ENCODE data around the gene GRM3.

The GRM3 gene

DNA sequence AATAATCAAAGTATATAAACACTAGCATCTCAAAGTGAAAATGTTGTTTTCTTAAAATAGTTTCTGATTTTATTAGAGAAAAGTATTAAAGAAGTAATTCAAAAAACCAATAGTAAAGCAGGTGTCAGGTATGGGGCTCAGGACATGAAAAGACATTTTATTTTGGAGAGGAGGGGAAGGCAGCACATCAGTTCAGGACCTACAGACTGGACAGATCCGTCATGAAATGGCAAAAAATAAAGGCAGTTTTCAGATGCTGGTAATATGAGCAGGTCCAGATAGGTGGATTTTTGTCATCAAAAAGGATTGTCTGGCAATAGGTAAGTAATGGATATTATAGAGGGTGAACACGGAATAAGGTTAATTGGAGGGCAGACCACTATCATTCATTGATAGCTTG lies 49.0 kb downstream of the GRM3 start:
- no peak for DNase-seq (ENCODE audit: low spot score)

DNA sequence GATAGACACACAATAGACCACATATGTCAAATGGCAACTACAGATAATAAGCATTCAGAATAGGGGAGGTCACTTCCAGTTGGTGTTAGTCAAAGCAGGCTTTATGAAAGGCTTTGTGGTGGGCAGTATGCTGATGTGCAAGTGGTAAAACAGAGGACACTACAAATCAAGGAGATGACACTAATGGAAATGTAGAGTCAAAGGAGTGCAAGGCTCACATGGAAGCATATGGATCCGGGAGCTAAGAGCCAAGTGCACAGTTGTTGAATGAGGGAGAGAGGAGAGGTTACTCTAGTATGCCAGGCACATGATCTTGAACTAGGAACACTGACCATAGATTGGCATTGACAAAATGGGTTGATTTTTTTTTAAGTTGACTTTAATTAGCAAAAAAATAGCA lies 62.7 kb downstream of the GRM3 start:
- DNase-seq (ENCODE audit: low spot score) = no peak

DNA sequence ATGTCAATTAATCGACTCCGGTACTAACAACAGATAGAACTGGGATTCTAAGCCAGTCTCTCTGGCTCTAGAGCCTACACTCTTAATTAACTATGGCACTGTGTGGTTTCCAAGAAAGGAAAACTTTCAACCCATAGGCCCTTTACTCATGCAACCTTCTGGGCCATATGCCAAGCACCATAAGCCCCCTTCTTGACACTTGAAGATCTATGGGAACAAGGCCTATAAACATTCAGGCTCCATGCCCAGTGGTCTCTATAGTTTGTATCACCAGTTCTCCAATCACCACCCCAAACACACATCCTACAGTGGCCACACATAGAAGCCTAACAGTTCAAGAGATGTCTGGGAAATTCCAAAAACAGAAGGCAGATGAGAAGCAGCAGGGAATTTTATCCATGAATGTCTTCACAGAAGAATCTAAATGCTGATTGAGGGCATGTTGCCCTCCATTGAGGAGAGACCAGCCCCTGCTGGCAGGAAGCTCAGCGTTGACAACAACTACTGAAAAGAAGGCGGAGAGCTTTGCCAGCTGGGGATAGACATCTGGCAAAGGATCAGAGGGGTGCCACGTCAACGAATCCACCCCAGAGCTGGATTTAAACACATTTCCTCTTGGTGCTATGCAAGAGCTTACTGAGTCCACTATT lies 64.4 kb downstream of the GRM3 start:
- no peak for DNase-seq (ENCODE audit: low spot score)

GRCh38 chr7:86720306-86720705 lies 76.6 kb downstream of the GRM3 start:
- DNase-seq (ENCODE audit: low spot score) = no peak

- DNase-seq (ENCODE audit: low spot score) = no peak
Measured at GRCh38 chr7:86733783-86734182, 90.1 kb downstream of the GRM3 start.

GRCh38 chr7:86745013-86745745 lies 101.5 kb downstream of the GRM3 start:
- no peak for DNase-seq (ENCODE audit: low spot score)

DNA sequence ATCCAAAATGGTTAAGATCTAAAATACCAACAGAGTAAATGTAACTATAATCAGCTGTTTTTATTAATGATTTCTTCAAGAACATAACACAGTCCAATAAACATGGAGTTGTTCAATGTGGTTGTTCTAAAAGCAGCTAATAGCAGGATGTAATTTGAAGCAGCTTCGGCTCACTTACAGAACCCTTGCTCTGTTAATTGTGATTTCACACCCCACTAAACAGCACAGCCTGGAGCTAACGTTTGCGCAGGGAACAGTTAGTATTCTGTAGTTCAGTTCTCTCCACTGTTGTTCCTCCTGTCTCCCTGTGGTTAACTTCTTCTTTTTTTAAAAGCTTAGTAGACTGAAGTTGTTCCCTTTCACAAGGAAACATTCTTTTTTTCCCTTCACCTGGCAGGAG lies 104.0 kb downstream of the GRM3 start:
- DNase-seq (ENCODE audit: low spot score) = no peak

GRCh38 chr7:86748201-86748600 lies 104.5 kb downstream of the GRM3 start:
- no peak for DNase-seq (ENCODE audit: low spot score)

- no peak for DNase-seq (ENCODE audit: low spot score)
Measured at GRCh38 chr7:86748843-86749719, 105.4 kb downstream of the GRM3 start.

GRCh38 chr7:86749741-86750665 lies 106.3 kb downstream of the GRM3 start:
- no peak for DNase-seq (ENCODE audit: low spot score)

- DNase-seq (ENCODE audit: low spot score) = no peak
Measured at GRCh38 chr7:86760236-86760635, 116.5 kb downstream of the GRM3 start.

DNA sequence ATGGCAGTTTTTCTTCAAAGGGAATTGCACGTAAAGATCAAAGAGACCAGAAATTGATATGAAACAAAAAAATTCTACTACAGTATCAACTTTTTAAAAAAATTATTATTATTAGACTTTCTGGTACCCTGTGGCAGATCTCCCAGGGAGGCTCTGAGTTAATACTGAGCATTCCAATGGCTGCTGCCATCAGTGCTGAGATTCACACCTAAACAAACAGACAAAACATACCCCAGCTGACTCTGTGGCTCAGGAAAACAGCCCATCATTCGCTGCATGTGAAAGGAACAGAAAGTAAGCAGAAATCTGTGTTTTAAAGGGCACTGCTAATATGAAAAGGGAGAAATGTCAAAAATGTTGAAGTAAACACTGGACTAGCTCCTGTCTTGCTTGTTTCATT lies 118.4 kb downstream of the GRM3 start:
- no peak for DNase-seq (ENCODE audit: low spot score)

GRCh38 chr7:86765931-86766330 lies 122.2 kb downstream of the GRM3 start:
- no peak for DNase-seq (ENCODE audit: low spot score)

GRCh38 chr7:86768394-86768793 lies 124.7 kb downstream of the GRM3 start:
- DNase-seq (ENCODE audit: low spot score) = no peak

DNA sequence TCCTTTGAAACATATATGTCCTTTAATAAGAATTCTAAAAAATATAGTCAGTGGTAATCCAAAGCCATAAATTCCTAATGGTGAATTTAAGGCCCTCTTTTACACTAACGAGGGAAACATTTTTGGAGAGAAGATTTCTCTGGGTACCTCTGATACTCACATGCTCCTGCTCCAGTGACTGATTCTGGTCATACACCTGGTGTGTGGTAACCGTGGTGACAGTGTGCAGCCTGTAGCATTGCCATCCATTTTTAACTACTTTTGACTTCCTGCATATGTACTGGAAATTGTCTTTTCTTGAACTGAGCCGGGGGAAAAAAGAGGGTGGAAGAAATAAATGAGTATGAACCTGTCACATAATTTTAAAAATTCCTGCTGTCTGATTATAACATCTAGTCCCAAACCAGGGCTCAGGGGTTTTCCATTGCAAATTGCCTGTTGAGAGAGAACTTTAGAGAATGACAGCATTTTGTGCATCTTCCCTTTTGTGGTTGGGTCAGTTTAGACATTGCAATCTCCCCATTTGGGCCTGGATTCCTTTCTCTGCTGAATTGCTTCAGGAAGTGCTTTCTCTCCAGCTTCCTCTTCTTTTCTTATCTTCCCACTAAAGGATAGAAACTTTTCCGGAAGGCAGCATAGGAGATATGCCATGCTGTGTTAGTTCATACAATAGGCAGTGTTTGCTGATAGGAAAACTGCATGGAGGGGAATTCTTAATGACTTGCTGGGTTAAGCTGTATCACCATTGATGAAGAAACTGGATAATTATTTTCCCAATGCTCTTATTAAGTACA lies 125.5 kb downstream of the GRM3 start:
- DNase-seq (ENCODE audit: low spot score) = no peak

- no peak for DNase-seq (ENCODE audit: low spot score)
Measured at GRCh38 chr7:86773309-86773708, 129.6 kb downstream of the GRM3 start.

DNA sequence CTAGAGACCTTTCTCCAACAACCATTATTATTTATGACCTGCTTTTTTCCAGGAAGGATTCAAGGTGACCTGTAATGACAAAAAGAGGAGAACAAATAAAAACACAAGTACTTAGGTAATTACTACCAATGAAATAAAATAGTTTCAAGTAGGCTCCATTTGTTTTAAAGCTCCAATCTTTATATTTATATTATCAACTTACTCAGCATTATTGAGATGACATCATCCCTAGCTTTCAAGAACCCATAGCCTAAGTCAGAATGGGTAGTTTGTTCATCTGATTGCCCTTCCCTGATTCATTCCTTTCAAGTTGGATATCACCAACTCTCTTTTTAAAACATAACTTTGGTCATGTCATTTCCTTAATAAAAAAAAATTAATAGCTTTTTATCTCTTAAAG lies 131.5 kb downstream of the GRM3 start:
- DNase-seq (ENCODE audit: low spot score) = no peak

- no peak for DNase-seq (ENCODE audit: low spot score)
Measured at GRCh38 chr7:86776136-86776535, 132.4 kb downstream of the GRM3 start.

- DNase-seq (ENCODE audit: low spot score) = no peak
Measured at GRCh38 chr7:86778271-86778670, 134.6 kb downstream of the GRM3 start.

DNA sequence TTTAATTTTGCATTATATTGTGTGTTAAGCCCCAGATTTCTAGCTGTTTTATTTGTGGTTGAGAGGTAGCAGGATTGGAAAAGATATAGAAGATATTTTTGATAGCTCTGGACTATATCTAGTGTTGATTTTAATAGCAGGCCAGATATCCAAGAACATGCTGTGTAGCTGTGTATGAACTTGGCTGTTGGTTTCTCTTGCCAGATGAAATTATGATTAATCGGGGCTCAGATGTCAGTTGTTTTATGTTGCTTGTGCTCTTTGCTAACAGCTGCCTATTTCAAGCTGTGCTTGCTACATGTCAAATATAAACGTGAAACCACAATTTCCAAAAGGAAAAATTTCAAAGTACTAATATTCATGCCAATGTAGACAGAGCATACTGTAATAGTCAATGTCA lies 141.1 kb downstream of the GRM3 start:
- no peak for DNase-seq (ENCODE audit: low spot score)

DNA sequence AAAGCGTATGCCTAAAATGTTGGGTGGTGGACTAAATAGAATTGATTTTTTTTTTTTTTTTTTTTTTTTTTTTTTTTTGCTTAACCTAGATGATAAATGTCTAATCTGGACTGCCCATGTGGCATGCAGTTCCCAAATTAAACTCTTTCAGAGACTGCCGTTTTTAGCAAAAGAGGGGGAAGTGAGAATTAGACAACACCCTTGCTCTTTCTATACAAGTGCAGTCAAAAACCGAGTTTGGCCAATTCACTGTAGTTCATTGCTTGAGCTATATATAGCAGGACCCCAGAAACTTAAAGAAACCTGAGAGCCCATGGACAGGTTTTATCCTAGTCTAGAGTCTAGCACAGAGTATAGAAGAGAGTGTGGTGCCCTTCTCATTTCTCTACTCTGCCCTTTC lies 141.9 kb downstream of the GRM3 start:
- no peak for DNase-seq (ENCODE audit: low spot score)

Measured in AG08395 (cell line).